C4-2B (cell line): ENCODE data around the gene PGBD5.

Experiments
- ZFX ChIP-seq: fragments of 450-650 bp; IDR thresholded peaks from 2 replicates; pipeline ENCODE4 v1.6.1; 2017
- TF ChIP-seq, protein P1 (sequence below): fragments of 450-650 bp; conservative IDR thresholded peaks from 2 replicates; pipeline ENCODE4 v1.5.1; 2017; ENCODE audit warnings: mild to moderate bottlenecking

DNA sequence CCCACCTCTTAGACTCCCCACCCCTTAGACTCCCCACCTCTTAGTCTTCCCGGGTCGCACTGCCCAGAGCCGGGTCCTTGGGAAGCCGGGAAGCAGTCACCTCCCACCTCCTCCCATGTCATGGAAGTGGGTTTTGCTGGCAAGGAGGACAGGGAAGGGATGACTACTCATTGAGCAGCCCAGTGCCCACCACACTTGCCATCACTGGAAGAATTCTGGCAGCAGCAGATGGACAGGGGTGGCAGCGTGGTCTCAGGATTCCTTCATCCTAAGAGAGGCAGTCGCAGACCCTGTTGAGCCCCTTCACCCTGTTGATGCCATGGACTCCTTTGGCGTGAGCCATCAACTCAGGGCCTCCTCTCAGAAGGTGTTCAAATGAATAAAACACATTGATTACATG is 140.8 kb downstream of the PGBD5 start:
- TF ChIP-seq, protein P1, sequence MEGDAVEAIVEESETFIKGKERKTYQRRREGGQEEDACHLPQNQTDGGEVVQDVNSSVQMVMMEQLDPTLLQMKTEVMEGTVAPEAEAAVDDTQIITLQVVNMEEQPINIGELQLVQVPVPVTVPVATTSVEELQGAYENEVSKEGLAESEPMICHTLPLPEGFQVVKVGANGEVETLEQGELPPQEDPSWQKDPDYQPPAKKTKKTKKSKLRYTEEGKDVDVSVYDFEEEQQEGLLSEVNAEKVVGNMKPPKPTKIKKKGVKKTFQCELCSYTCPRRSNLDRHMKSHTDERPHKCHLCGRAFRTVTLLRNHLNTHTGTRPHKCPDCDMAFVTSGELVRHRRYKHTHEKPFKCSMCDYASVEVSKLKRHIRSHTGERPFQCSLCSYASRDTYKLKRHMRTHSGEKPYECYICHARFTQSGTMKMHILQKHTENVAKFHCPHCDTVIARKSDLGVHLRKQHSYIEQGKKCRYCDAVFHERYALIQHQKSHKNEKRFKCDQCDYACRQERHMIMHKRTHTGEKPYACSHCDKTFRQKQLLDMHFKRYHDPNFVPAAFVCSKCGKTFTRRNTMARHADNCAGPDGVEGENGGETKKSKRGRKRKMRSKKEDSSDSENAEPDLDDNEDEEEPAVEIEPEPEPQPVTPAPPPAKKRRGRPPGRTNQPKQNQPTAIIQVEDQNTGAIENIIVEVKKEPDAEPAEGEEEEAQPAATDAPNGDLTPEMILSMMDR: no peak
- TF ChIP-seq ZFX: no peak
